HEK293 (cell line): ENCODE data around the gene ING4.

Experiments used
- GLIS1 ChIP-seq: fragments of 450-650 bp; formaldehyde crosslinking; IDR thresholded peaks from 2 replicates; pipeline ENCODE4 v1.5.1; 2016; ENCODE audit warnings: missing biosample characterization, missing genetic modification characterization
- KLF8 ChIP-seq: fragments of 450-650 bp; formaldehyde crosslinking; IDR thresholded peaks from 2 replicates; pipeline ENCODE4 v1.5.1; 2016; ENCODE audit warnings: missing biosample characterization, missing genetic modification characterization
- OVOL3 ChIP-seq: fragments of 450-650 bp; formaldehyde crosslinking; IDR thresholded peaks from 2 replicates; pipeline ENCODE4 v1.5.1; 2016; ENCODE audit warnings: missing biosample characterization, missing genetic modification characterization
- SALL2 ChIP-seq: fragments of 450-650 bp; formaldehyde crosslinking; IDR thresholded peaks from 2 replicates; pipeline ENCODE4 v1.5.0; 2017; ENCODE audit warnings: missing biosample characterization, mild to moderate bottlenecking, missing genetic modification characterization, borderline replicate concordance
- SP3 ChIP-seq: fragments of 450-650 bp; formaldehyde crosslinking; IDR thresholded peaks from 2 replicates; pipeline ENCODE4 v1.5.1; 2016; ENCODE audit warnings: missing biosample characterization, missing genetic modification characterization
- ZBTB20 ChIP-seq: fragments of 450-650 bp; formaldehyde crosslinking; IDR thresholded peaks from 2 replicates; pipeline ENCODE4 v1.5.1; 2016; ENCODE audit warnings: missing biosample characterization, missing genetic modification characterization
- ZFP69B ChIP-seq: fragments of 450-650 bp; formaldehyde crosslinking; IDR thresholded peaks from 2 replicates; pipeline ENCODE4 v1.5.1; 2016; ENCODE audit warnings: missing biosample characterization, missing genetic modification characterization
- ZNF121 ChIP-seq: fragments of 450-650 bp; formaldehyde crosslinking; IDR thresholded peaks from 2 replicates; pipeline ENCODE4 v1.5.1; 2016; ENCODE audit warnings: missing biosample characterization, missing genetic modification characterization
- ZNF16 ChIP-seq: fragments of 450-650 bp; formaldehyde crosslinking; IDR thresholded peaks from 2 replicates; pipeline ENCODE4 v1.5.1; 2016; ENCODE audit warnings: low read depth, missing biosample characterization, missing genetic modification characterization
- ZNF23 ChIP-seq: fragments of 450-650 bp; formaldehyde crosslinking; IDR thresholded peaks from 2 replicates; pipeline ENCODE4 v1.5.1; 2016; ENCODE audit warnings: missing biosample characterization, missing genetic modification characterization, borderline replicate concordance
- ZNF366 ChIP-seq: fragments of 450-650 bp; formaldehyde crosslinking; conservative IDR thresholded peaks from 2 replicates; pipeline ENCODE4 v1.5.1; 2016; ENCODE audit warnings: missing biosample characterization, missing genetic modification characterization
- ZNF37A ChIP-seq: fragments of 450-650 bp; IDR thresholded peaks from 2 replicates; pipeline ENCODE4 v1.5.1; 2018; ENCODE audit warnings: missing biosample characterization, missing genetic modification characterization
- ZNF394 ChIP-seq: fragments of 450-650 bp; formaldehyde crosslinking; IDR thresholded peaks from 2 replicates; pipeline ENCODE4 v1.5.1; 2016; ENCODE audit warnings: missing biosample characterization, missing genetic modification characterization, mild to moderate bottlenecking, moderate library complexity, borderline replicate concordance
- ZNF521 ChIP-seq: fragments of 450-650 bp; formaldehyde crosslinking; IDR thresholded peaks from 2 replicates; pipeline ENCODE4 v1.5.1; 2017; ENCODE audit warnings: missing biosample characterization, mild to moderate bottlenecking, missing genetic modification characterization
- ZNF629 ChIP-seq: fragments of 450-650 bp; formaldehyde crosslinking; IDR thresholded peaks from 2 replicates; pipeline ENCODE4 v1.5.1; 2017; ENCODE audit warnings: missing biosample characterization, missing genetic modification characterization
- ZNF707 ChIP-seq: fragments of 450-650 bp; formaldehyde crosslinking; IDR thresholded peaks from 2 replicates; pipeline ENCODE4 v1.5.1; 2016; ENCODE audit warnings: missing biosample characterization, missing genetic modification characterization
- ZNF747 ChIP-seq: fragments of 450-650 bp; formaldehyde crosslinking; IDR thresholded peaks from 2 replicates; pipeline ENCODE4 v1.5.1; 2016; ENCODE audit warnings: missing biosample characterization, missing genetic modification characterization
- ZNF777 ChIP-seq: fragments of 450-650 bp; formaldehyde crosslinking; IDR thresholded peaks from 2 replicates; pipeline ENCODE4 v1.5.1; 2017; ENCODE audit warnings: missing biosample characterization, missing genetic modification characterization, borderline replicate concordance
- ZNF792 ChIP-seq: fragments of 450-650 bp; formaldehyde crosslinking; IDR thresholded peaks from 2 replicates; pipeline ENCODE4 v1.5.1; 2016; ENCODE audit warnings: missing biosample characterization, missing genetic modification characterization
- ZNF843 ChIP-seq: fragments of 450-650 bp; formaldehyde crosslinking; IDR thresholded peaks from 2 replicates; pipeline ENCODE4 v1.5.1; 2016; ENCODE audit warnings: missing biosample characterization, missing genetic modification characterization
- ZSCAN30 ChIP-seq: fragments of 450-650 bp; IDR thresholded peaks from 2 replicates; pipeline ENCODE4 v1.5.1; 2018; ENCODE audit warnings: missing biosample characterization, mild to moderate bottlenecking, missing genetic modification characterization, moderate library complexity
- TF ChIP-seq, protein P1 (sequence below): fragments of 450-650 bp; formaldehyde crosslinking; IDR thresholded peaks from 2 replicates; pipeline ENCODE4 v1.5.1; 2016; ENCODE audit warnings: missing biosample characterization, missing genetic modification characterization
- TF ChIP-seq, protein P2 (sequence below): fragments of 450-650 bp; formaldehyde crosslinking; IDR thresholded peaks from 2 replicates; pipeline ENCODE4 v1.5.0; 2017; ENCODE audit warnings: missing biosample characterization, missing genetic modification characterization, borderline replicate concordance
- TF ChIP-seq, protein P3 (sequence below): fragments of 450-650 bp; formaldehyde crosslinking; IDR thresholded peaks from 2 replicates; pipeline ENCODE4 v1.5.1; 2017; ENCODE audit warnings: missing biosample characterization, missing genetic modification characterization
- TF ChIP-seq, protein P4 (sequence below): fragments of 450-650 bp; formaldehyde crosslinking; optimal IDR thresholded peaks from 2 replicates; pipeline ENCODE3; 2016; ENCODE audit warnings: missing biosample characterization, mild to moderate bottlenecking, missing genetic modification characterization
- TF ChIP-seq, protein P5 (sequence below): fragments of 450-650 bp; formaldehyde crosslinking; IDR thresholded peaks from 2 replicates; pipeline ENCODE4 v1.5.1; 2016; ENCODE audit warnings: missing biosample characterization, missing genetic modification characterization
- TF ChIP-seq, protein P6 (sequence below): fragments of 450-650 bp; formaldehyde crosslinking; IDR thresholded peaks from 2 replicates; pipeline ENCODE4 v1.5.1; 2016; ENCODE audit warnings: missing biosample characterization, missing genetic modification characterization
- TF ChIP-seq, protein P7 (sequence below): fragments of 450-650 bp; formaldehyde crosslinking; IDR thresholded peaks from 2 replicates; pipeline ENCODE4 v1.5.1; 2016; ENCODE audit warnings: missing biosample characterization, missing genetic modification characterization

ING4 gene

DNA sequence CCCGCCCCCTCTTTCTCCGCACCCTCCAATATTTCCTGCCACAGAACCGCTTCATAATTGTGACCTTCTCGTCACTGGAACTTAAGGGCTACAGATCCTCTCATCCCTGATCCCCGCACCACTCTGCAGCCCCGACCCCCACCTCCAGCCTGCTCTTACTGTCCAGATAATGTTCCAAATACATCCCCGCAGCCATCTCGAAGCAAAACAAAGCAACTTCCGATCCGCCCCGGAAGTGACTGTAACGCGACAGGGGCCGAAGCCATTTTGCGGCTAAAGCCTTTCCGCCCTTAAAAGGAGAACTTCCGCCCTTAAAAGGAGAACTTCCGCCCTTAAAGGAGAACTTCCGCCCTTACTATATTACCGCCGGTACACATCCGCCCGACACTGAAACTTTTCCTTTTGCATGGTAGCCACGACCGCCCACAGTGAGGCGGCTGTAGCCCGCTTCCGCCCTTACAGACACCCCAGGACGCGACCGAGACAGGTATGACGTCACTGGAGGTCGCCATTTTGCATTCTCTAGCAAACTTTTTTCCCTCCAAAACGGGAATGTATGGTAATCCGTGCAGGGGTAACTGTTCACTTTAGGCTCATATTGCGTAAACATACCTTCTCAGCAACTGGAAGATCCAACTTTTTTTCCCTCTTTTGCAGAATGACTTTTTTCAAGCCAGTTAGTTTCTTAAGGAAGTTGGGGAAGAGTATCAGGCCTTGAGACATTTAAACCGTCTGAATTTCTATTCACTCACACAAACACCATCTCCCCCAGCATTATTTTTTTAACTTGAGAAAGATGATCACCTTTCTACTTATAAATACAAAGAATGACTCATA is at the start of gene ING4 (continued):
- TF ChIP-seq SP3 (peak; percentile 99), ZNF629 (tag by site-specific recombination) (peak; percentile 100), ZNF747 (tag by site-specific recombination) (no peak), GLIS1 (tag by site-specific recombination) (peak; percentile 82), SALL2 (no peak), ZNF707 (tag by site-specific recombination) (no peak), KLF8 (tag by site-specific recombination) (peak; percentile 96), ZFP69B (tag by site-specific recombination) (0 out of 2 replicates have a peak, but pooled peaks have one; percentile 49), ZNF777 (tag by site-specific recombination) (no peak), ZNF843 (tag by site-specific recombination) (peak; percentile 54; the same call in 1 of the 2 replicates), ZNF16 (tag by site-specific recombination) (no peak), ZSCAN30 (tag by site-specific recombination) (peak; percentile 29; the same call in 1 of the 2 replicates), ZBTB20 (tag by site-specific recombination) (peak; percentile 72; the same call in 1 of the 2 replicates), ZNF792 (tag by site-specific recombination) (no peak), ZNF121 (tag by site-specific recombination) (no peak), ZNF394 (tag by site-specific recombination) (peak; percentile 74), ZNF521 (tag by site-specific recombination) (no peak), OVOL3 (tag by site-specific recombination) (peak; percentile 48; the same call in 1 of the 2 replicates), ZNF366 (peak; percentile 80), ZNF23 (tag by site-specific recombination) (no peak), ZNF37A (no peak)
- TF ChIP-seq, protein P1, sequence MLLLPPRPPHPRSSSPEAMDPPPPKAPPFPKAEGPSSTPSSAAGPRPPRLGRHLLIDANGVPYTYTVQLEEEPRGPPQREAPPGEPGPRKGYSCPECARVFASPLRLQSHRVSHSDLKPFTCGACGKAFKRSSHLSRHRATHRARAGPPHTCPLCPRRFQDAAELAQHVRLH: peak; percentile 100
- TF ChIP-seq, protein P2, sequence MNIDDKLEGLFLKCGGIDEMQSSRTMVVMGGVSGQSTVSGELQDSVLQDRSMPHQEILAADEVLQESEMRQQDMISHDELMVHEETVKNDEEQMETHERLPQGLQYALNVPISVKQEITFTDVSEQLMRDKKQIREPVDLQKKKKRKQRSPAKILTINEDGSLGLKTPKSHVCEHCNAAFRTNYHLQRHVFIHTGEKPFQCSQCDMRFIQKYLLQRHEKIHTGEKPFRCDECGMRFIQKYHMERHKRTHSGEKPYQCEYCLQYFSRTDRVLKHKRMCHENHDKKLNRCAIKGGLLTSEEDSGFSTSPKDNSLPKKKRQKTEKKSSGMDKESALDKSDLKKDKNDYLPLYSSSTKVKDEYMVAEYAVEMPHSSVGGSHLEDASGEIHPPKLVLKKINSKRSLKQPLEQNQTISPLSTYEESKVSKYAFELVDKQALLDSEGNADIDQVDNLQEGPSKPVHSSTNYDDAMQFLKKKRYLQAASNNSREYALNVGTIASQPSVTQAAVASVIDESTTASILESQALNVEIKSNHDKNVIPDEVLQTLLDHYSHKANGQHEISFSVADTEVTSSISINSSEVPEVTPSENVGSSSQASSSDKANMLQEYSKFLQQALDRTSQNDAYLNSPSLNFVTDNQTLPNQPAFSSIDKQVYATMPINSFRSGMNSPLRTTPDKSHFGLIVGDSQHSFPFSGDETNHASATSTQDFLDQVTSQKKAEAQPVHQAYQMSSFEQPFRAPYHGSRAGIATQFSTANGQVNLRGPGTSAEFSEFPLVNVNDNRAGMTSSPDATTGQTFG: no peak
- TF ChIP-seq, protein P3, sequence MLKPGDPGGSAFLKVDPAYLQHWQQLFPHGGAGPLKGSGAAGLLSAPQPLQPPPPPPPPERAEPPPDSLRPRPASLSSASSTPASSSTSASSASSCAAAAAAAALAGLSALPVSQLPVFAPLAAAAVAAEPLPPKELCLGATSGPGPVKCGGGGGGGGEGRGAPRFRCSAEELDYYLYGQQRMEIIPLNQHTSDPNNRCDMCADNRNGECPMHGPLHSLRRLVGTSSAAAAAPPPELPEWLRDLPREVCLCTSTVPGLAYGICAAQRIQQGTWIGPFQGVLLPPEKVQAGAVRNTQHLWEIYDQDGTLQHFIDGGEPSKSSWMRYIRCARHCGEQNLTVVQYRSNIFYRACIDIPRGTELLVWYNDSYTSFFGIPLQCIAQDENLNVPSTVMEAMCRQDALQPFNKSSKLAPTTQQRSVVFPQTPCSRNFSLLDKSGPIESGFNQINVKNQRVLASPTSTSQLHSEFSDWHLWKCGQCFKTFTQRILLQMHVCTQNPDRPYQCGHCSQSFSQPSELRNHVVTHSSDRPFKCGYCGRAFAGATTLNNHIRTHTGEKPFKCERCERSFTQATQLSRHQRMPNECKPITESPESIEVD (tag by site-specific recombination): peak; percentile 26; the same call in 1 of the 2 replicates
- TF ChIP-seq, protein P4, sequence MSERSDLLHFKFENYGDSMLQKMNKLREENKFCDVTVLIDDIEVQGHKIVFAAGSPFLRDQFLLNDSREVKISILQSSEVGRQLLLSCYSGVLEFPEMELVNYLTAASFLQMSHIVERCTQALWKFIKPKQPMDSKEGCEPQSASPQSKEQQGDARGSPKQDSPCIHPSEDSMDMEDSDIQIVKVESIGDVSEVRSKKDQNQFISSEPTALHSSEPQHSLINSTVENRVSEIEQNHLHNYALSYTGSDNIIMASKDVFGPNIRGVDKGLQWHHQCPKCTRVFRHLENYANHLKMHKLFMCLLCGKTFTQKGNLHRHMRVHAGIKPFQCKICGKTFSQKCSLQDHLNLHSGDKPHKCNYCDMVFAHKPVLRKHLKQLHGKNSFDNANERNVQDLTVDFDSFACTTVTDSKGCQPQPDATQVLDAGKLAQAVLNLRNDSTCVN: peak; percentile 52
- TF ChIP-seq, protein P5, sequence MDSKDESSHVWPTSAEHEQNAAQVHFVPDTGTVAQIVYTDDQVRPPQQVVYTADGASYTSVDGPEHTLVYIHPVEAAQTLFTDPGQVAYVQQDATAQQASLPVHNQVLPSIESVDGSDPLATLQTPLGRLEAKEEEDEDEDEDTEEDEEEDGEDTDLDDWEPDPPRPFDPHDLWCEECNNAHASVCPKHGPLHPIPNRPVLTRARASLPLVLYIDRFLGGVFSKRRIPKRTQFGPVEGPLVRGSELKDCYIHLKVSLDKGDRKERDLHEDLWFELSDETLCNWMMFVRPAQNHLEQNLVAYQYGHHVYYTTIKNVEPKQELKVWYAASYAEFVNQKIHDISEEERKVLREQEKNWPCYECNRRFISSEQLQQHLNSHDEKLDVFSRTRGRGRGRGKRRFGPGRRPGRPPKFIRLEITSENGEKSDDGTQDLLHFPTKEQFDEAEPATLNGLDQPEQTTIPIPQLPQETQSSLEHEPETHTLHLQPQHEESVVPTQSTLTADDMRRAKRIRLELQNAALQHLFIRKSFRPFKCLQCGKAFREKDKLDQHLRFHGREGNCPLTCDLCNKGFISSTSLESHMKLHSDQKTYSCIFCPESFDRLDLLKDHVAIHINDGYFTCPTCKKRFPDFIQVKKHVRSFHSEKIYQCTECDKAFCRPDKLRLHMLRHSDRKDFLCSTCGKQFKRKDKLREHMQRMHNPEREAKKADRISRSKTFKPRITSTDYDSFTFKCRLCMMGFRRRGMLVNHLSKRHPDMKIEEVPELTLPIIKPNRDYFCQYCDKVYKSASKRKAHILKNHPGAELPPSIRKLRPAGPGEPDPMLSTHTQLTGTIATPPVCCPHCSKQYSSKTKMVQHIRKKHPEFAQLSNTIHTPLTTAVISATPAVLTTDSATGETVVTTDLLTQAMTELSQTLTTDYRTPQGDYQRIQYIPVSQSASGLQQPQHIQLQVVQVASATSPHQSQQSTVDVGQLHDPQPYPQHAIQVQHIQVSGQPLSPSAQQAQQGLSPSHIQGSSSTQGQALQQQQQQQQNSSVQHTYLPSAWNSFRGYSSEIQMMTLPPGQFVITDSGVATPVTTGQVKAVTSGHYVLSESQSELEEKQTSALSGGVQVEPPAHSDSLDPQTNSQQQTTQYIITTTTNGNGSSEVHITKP: peak; percentile 61
- TF ChIP-seq, protein P6, sequence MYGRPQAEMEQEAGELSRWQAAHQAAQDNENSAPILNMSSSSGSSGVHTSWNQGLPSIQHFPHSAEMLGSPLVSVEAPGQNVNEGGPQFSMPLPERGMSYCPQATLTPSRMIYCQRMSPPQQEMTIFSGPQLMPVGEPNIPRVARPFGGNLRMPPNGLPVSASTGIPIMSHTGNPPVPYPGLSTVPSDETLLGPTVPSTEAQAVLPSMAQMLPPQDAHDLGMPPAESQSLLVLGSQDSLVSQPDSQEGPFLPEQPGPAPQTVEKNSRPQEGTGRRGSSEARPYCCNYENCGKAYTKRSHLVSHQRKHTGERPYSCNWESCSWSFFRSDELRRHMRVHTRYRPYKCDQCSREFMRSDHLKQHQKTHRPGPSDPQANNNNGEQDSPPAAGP: peak; percentile 82
- TF ChIP-seq, protein P7, sequence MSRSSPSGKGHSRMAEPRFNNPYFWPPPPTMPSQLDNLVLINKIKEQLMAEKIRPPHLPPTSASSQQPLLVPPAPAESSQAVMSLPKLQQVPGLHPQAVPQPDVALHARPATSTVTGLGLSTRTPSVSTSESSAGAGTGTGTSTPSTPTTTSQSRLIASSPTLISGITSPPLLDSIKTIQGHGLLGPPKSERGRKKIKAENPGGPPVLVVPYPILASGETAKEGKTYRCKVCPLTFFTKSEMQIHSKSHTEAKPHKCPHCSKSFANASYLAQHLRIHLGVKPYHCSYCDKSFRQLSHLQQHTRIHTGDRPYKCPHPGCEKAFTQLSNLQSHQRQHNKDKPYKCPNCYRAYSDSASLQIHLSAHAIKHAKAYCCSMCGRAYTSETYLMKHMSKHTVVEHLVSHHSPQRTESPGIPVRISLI (tag by site-specific recombination): peak; percentile 97
